Stimulated activated naive B cell treated with anti-CD40 and anti-IgM and Interleukin-4, amounts not matched to agents 10 μg/mL and 1 μg/mL and 100 μg/mL, for 72 hours (primary cell): ENCODE measurements around the gene BICDL2.

Experiments
- ATAC-seq, 2 donors: fragments of 150-1000 bp; cut with Tn5 transposase; replicated peaks; 2 replicates each; pipeline ENCODE4 v1.10.0; 2021; ENCODE audit warnings: moderate library complexity in 1 of 2
- DNase-seq: peaks from one replicate; pipeline ENCODE4 v3.0.0; 2021
- H3K27ac Mint-ChIP-seq: one replicate; pipeline ENCODE4 v1.8.0; 2022; ENCODE audit warnings: mild to moderate bottlenecking, mixed read lengths
- H3K27me3 Mint-ChIP-seq, 2 donors: one replicate each; pipeline ENCODE4 v1.8.0; 2022; ENCODE audit warnings: mixed read lengths in 2 of 2
- H3K36me3 Mint-ChIP-seq, 2 donors: one replicate each; pipeline ENCODE4 v1.8.0; 2022; ENCODE audit warnings: mixed read lengths in 2 of 2, mild to moderate bottlenecking in 1 of 2
- H3K4me1 Mint-ChIP-seq, 2 donors: one replicate each; pipeline ENCODE4 v1.8.0; 2022; ENCODE audit warnings: mixed read lengths in 2 of 2, mild to moderate bottlenecking in 1 of 2
- H3K4me3 Mint-ChIP-seq, 2 donors: one replicate each; pipeline ENCODE4 v1.8.0; 2022; ENCODE audit warnings: mild to moderate bottlenecking in 2 of 2, mixed read lengths in 2 of 2, moderate library complexity in 1 of 2
- H3K9me3 Mint-ChIP-seq, 2 donors: one replicate each; pipeline ENCODE4 v1.8.0; 2022; ENCODE audit warnings: mixed read lengths in 2 of 2, mild to moderate bottlenecking in 1 of 2

The BICDL2 gene

DNA sequence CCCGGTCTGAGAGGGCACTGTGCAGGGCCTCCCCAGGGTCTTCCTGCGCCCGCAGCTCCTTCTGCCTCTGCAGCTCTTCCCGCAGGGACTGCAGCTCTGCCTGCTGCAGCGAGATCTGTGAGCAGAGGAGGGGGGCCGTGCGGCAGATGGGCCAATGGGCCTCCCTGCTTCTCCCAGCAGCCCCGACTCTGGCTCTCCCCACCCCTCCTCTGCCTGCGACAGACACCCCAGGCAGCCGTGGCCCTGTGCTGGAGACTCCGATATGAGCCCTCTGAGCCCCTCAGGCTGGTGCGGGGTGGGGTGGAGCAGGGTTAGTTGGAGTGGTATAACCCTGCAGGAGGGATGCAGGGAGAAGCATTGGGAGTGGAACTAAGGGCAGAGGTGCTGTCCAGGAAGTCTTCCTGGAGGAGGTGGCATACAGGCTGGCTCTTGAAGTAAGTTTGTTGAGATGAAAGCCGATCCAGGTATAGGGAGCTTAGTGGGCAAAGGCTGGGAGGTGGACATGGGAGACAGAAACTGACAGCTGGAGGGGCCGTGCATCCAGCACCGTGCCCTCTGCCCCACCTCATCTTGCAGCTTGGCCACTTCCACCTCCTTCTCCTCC is 7.9 kb downstream of the BICDL2 start:
- H3K27ac Mint-ChIP-seq: no peak overlapping the region
- peaks cover 20 to 21% of the 10 kb centered on the region in 2 donors for H3K36me3 Mint-ChIP-seq
- H3K4me1 Mint-ChIP-seq: peaks cover 23 to 61% of the 10 kb centered on the region in 2 donors
- DNase-seq: no peak
- no peaks in the 10 kb centered on the region for H3K9me3 Mint-ChIP-seq
- no peak for ATAC-seq
- H3K27me3 Mint-ChIP-seq: peaks cover 51 to 58% of the 10 kb centered on the region in 2 donors
- peak overlapping the region in 1 of 2 donors; percentile 5 for H3K4me3 Mint-ChIP-seq

DNA sequence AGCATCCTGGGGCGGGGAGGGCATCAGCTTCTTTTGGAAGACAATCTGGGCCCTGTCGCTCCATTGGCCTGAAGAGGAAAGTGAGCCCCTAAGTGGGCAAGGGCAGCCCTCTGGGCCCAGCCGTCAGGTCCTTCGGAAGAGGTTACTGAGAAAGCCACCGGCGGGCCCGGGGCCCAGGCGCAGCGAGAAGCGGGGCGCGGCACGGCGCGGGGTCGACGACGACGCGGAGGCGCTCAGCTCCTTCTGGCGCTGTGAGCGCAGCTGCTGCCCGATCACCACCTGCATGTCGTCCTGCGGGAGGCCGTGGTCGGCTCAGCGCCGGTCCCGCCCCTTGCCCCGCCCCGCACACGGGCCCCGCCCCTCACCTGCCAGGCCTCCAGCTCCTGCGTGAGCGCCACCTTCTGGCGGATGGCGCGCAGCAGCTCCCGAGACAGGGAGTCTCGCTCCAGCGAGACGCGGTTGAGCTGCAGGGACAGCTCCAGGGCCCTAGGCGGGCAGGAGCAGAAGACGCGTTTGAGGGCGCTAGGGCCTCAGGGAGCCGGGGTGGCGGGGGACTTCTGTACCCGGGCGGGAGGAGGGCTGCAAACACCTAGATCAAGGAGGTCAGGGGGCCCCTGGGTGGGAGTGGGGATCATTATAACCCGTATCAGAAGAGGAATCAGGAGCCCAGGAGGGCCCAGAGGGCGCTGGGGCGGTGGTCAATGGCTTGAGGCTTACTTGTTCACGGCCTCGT is 8.6 kb downstream of the BICDL2 start:
- DNase-seq (peak; percentile 71), ATAC-seq (peak; percentile 30 to 44)
- Mint-ChIP-seq H3K27me3 (peaks cover 44 to 52% of the 10 kb centered on the region in 2 donors), H3K4me1 (peaks cover 26 to 68% of the 10 kb centered on the region in 2 donors), H3K27ac (no peak overlapping the region), H3K36me3 (peaks cover 20 to 21% of the 10 kb centered on the region in 2 donors), H3K4me3 (peak overlapping the region; percentile 44 to 76), H3K9me3 (no peaks in the 10 kb centered on the region)

- Mint-ChIP-seq H3K4me1 (peaks cover 30 to 69% of the 10 kb centered on the region in 2 donors), H3K27me3 (peaks cover 37 to 45% of the 10 kb centered on the region in 2 donors)
Observed at GRCh38 chr16:3027489-3027795, 9.3 kb downstream of the BICDL2 start.

DNA sequence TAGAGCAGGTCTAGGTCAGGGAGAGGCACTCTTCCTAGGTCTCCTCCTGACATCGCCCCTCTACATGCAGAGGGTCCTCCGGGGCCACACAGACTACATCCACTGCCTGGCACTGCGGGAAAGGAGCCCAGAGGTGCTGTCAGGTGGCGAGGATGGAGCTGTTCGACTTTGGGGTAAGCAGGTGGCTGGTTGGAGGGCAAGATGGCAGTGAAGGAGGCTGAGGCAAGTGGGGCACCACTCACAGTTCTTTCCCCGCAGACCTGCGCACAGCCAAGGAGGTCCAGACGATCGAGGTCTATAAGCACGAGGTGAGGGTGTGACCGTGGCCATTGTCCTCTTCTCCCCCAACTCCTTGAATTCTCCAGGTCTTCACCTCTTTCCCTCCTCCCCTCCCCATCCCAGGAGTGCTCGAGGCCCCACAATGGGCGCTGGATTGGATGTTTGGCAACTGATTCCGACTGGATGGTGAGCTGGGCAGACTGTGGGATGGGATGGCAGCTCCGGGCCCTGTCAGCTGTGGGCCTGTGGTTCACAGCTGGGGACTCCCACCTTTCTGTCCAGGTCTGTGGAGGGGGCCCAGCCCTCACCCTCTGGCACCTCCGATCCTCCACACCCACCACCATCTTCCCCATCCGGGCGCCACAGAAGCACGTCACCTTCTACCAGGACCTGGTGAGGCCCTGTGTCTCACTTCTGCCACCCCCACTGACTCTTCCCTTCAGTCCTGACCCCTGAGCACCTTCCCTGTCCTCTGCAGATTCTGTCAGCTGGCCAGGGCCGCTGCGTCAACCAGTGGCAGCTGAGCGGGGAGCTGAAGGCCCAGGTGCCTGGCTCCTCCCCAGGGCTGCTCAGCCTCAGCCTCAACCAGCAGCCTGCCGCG is 9.9 kb downstream of the BICDL2 start:
- Mint-ChIP-seq H3K9me3 (no peaks in the 10 kb centered on the region), H3K27ac (no peak overlapping the region), H3K4me1 (peaks cover 36 to 75% of the 10 kb centered on the region in 2 donors), H3K4me3 (no peak overlapping the region), H3K27me3 (peaks cover 33 to 39% of the 10 kb centered on the region in 2 donors), H3K36me3 (peaks cover 20 to 21% of the 10 kb centered on the region in 2 donors)
- no peak for ATAC-seq
- no peak for DNase-seq

More at GRCh38 chr16:3027489-3027795, 9.3 kb downstream of the BICDL2 start:
- DNase-seq (no peak), ATAC-seq (no peak)
- peaks cover 20 to 21% of the 10 kb centered on the region in 2 donors for H3K36me3 Mint-ChIP-seq
- no peaks in the 10 kb centered on the region for H3K9me3 Mint-ChIP-seq
- H3K4me3 Mint-ChIP-seq: no peak overlapping the region
- H3K27ac Mint-ChIP-seq: no peak overlapping the region

DNA sequence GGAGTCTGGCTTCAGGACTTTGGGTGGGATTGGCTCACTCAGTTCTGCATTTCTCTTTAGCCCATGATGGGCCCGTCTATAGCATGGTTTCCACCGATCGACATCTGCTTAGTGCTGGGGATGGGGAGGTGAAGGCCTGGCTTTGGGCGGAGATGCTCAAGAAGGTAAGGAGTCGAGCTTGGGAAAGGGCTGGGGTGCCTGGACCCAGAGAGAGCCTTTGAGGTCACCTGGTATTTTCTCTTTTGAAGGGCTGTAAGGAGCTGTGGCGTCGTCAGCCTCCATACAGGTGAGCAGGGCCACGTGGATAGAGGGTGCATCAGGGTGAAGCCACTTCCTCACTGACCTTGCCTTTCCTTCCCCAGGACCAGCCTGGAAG is 10.8 kb downstream of the BICDL2 start:
- Mint-ChIP-seq H3K36me3 (peaks cover 20 to 21% of the 10 kb centered on the region in 2 donors), H3K27ac (no peak overlapping the region), H3K9me3 (no peaks in the 10 kb centered on the region), H3K4me3 (no peak overlapping the region), H3K4me1 (peaks cover 42 to 83% of the 10 kb centered on the region in 2 donors), H3K27me3 (peaks cover 26 to 30% of the 10 kb centered on the region in 2 donors)
- ATAC-seq (no peak), DNase-seq (no peak)

GRCh38 chr16:3025032-3026002 is 11.4 kb downstream of the BICDL2 start:
- H3K4me1 Mint-ChIP-seq: peaks cover 46 to 85% of the 10 kb centered on the region in 2 donors
- no peak for DNase-seq
- H3K4me3 Mint-ChIP-seq: peak overlapping the region in 1 of 2 donors; percentile 25
- no peak for ATAC-seq
- peaks cover 20 to 21% of the 10 kb centered on the region in 2 donors for H3K36me3 Mint-ChIP-seq
- H3K27ac Mint-ChIP-seq: no peak overlapping the region
- H3K27me3 Mint-ChIP-seq: peaks cover 20 to 23% of the 10 kb centered on the region in 2 donors
- no peaks in the 10 kb centered on the region for H3K9me3 Mint-ChIP-seq

GRCh38 chr16:3023669-3024478 is 12.9 kb downstream of the BICDL2 start, which contains the start of the genes HCFC1R1 and THOC6:
Gene HCFC1R1 (minus strand): TSS chr16:3023942. CDS start chr16:3023941, 1 bp downstream.
Gene THOC6 (plus strand): TSS chr16:3024035. CDS start chr16:3024327, 292 bp downstream.
- Mint-ChIP-seq H3K27me3 (peaks cover 7 to 11% of the 10 kb centered on the region in 2 donors), H3K27ac (peak within 1 kb of the TSS; percentile 96), H3K9me3 (no peaks in the 10 kb centered on the region), H3K4me3 (peak within 1 kb of the TSS; percentile 77 to 81), H3K36me3 (peaks cover 20 to 21% of the 10 kb centered on the region in 2 donors), H3K4me1 (peaks cover 43 to 81% of the 10 kb centered on the region in 2 donors)
- DNase-seq: peak; percentile 94
- ATAC-seq: peak; percentile 80 to 84

- Mint-ChIP-seq H3K27me3 (peaks cover 3 to 11% of the 10 kb centered on the region in 2 donors), H3K27ac (peak overlapping the region; percentile 96), H3K4me1 (peaks cover 41 to 80% of the 10 kb centered on the region in 2 donors), H3K9me3 (no peaks in the 10 kb centered on the region), H3K36me3 (peaks cover 20 to 21% of the 10 kb centered on the region in 2 donors), H3K4me3 (peak overlapping the region; percentile 77 to 81)
- ATAC-seq: no peak
- DNase-seq: no peak
Observed at GRCh38 chr16:3023415-3023668, 13.4 kb downstream of the BICDL2 start.

- Mint-ChIP-seq H3K27me3 (peaks cover 0 to 12% of the 10 kb centered on the region in 2 donors), H3K9me3 (no peaks in the 10 kb centered on the region), H3K4me1 (peaks cover 41 to 80% of the 10 kb centered on the region in 2 donors), H3K27ac (peak overlapping the region; percentile 96), H3K36me3 (peaks cover 18 to 21% of the 10 kb centered on the region in 2 donors), H3K4me3 (peak overlapping the region; percentile 77 to 81)
- DNase-seq: peak; percentile 68
- peak; percentile 29 to 41 for ATAC-seq
Observed at GRCh38 chr16:3022684-3023414, 13.9 kb downstream of the BICDL2 start.

- Mint-ChIP-seq H3K4me3 (peak overlapping the region; percentile 77 to 81), H3K9me3 (no peaks in the 10 kb centered on the region), H3K4me1 (peaks cover 41 to 80% of the 10 kb centered on the region in 2 donors), H3K27ac (peak overlapping the region; percentile 96), H3K36me3 (peaks cover 16 to 20% of the 10 kb centered on the region in 2 donors), H3K27me3 (peaks cover 1 to 16% of the 10 kb centered on the region in 2 donors)
- DNase-seq (peak; percentile 63), ATAC-seq (peak; percentile 22 to 37)
Observed at GRCh38 chr16:3022208-3022683, 14.5 kb downstream of the BICDL2 start.

GRCh38 chr16:3021449-3022207 is 15.1 kb downstream of the BICDL2 start:
- Mint-ChIP-seq H3K4me1 (peaks cover 41 to 80% of the 10 kb centered on the region in 2 donors), H3K36me3 (peaks cover 10 to 13% of the 10 kb centered on the region in 2 donors), H3K4me3 (peak overlapping the region; percentile 77 to 81), H3K27ac (peak overlapping the region; percentile 96), H3K9me3 (no peaks in the 10 kb centered on the region), H3K27me3 (peaks cover 6 to 22% of the 10 kb centered on the region in 2 donors)
- ATAC-seq (peak; percentile 24 to 39), DNase-seq (peak; percentile 61)
